Measurements from ENCODE around the gene NR1I3.

NR1I3 gene

DNA sequence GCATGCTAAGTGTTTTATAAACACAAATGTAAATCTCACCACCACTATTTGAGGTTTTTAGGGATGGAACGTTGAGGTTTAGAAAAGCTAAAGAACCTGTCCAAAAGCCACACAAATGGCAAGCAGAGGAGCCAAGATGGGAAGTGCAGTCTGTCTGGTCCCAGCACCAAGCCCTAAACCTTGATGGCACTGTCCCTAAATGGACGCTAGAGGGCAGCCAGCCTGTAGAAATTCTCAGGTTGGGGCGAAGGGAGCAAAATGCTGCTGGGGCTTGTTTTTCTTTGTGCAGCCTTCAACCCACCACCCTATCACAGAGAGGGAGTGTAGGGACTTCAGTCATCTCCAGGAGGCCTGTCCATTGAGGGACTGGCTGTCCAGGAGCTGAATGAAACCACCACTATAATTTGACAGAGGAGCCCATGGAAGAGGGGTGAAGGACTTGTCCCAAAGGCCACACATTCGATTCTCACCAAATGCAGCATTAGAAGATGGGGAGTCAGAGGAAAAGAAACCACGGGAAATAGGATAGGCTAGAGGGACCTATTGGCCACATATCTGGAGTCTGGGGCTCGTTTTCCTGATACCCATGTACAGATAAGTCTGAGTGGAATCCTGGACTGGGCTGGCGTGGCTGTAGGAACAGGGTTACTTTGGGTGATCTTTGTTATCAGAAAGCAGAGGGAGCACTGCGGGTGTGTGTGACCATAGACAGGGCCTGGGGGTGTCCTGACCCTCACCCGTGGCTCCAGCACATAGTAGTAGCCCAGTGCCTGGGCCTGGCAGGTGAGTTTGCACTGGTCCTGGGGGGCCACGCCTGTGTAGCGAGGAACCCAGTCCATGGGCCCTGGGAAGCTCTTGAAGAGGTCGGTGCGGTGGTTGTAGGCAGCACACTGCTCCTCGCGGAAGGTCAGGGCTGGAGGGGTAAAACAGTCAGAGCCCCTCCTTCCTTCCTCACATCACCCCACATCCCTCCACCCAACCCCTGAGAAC is 45.2 kb downstream of the NR1I3 start:
- peak; percentile 97 for TF ChIP-seq CTCF (IDR thresholded peaks at IDR 0.05; ENCODE audit: low read length, missing control alignments)
- no peak overlapping the region for H3K4me3 ChIP-seq (replicated peaks; ENCODE audit: low read depth, low read length)
- DNase-seq (ENCODE audit: low read depth): peak; percentile 84

DNA sequence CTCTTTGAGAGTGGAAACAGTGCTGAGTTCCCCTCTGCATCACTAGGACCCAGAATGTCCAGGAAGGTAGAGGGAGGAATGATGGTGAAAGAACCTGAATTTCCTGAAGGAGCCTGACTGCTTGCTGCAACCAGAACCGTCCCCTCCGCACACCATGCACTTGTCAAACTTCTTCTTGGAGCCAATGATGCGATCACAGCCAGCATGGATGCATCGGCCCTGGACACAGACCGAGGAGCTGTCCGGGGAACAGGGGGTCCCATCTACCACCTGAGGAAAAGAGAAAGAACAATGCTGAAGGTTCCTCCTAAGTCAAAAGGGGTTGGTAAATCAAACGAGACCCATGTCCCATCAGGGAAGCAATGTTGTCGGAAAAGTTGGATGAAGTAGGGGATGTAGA is 46.0 kb downstream of the NR1I3 start:
- no peak overlapping the region for H3K4me3 ChIP-seq (replicated peaks; ENCODE audit: low read depth, low read length)
- no peak for TF ChIP-seq CTCF (IDR thresholded peaks at IDR 0.05; ENCODE audit: low read length, missing control alignments)
- no peak for DNase-seq (ENCODE audit: low read depth)

- no peak for TF ChIP-seq CTCF (IDR thresholded peaks at IDR 0.05; ENCODE audit: low read length, missing control alignments)
- H3K4me3 ChIP-seq (replicated peaks; ENCODE audit: low read depth, low read length): no peak overlapping the region
- DNase-seq (ENCODE audit: low read depth): no peak
Observed at GRCh38 chr1:161190962-161191521, 47.0 kb downstream of the NR1I3 start.

GRCh38 chr1:161189036-161189435 is 49.0 kb downstream of the NR1I3 start:
- no peak for TF ChIP-seq CTCF (IDR thresholded peaks at IDR 0.05; ENCODE audit: low read length, missing control alignments)
- H3K4me3 ChIP-seq (replicated peaks; ENCODE audit: low read depth, low read length): no peak overlapping the region
- DNase-seq (ENCODE audit: low read depth): no peak

DNA sequence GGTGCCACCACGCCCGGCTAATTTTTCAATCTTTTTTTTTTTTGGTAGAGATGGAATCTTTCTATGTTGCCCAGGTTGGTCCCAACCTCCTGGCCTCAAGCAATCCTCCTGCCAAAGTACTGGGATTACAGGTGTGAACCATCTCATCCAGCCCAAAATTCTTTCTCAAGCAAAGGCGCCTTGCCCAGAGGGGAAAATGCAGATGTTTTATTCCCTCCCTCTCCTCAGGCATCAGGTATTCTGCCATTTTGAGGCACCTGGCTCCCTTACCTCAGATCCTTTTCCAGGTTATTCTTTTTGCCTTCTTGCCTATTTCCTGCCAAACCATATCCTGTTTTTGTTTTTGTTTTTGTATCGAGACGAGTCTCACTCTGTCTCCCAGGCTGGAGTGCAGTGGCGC is 49.6 kb downstream of the NR1I3 start:
- H3K4me3 ChIP-seq (replicated peaks; ENCODE audit: low read depth, low read length): no peak overlapping the region
- TF ChIP-seq CTCF (IDR thresholded peaks at IDR 0.05; ENCODE audit: low read length, missing control alignments): no peak
- no peak for DNase-seq (ENCODE audit: low read depth)

- TF ChIP-seq CTCF (IDR thresholded peaks at IDR 0.05; ENCODE audit: low read length, missing control alignments): no peak
- no peak overlapping the region for H3K4me3 ChIP-seq (replicated peaks; ENCODE audit: low read depth, low read length)
- no peak for DNase-seq (ENCODE audit: low read depth)
Observed at GRCh38 chr1:161187311-161187710, 50.7 kb downstream of the NR1I3 start.

All from fibroblast of pulmonary artery (primary cell).